Endothelial cell of umbilical vein (primary cell): Measurements from ENCODE around the gene ARL5C. TPM values are rescaled to one million over a fixed set of nuclear protein-coding genes. Genes with fewer than 3 reads are reported as not detected.

Experiments used
- BruUV-seq: library from RNA; stranded (reverse); fragments of 400-500 nt; replicated peaks from 2 replicates; lab custom pipeline; 2021; lab: Mats Ljungman, UMichigan
- CTCF ChIA-PET: fragments of 300-600, 350-600 bp; sonication (Branson Sonifier 250); formaldehyde crosslinking; loops from one replicate; lab custom pipeline; 2021; ENCODE audit warnings: antibody characterized with exemption, inconsistent platforms; lab: Charles Lee
- POLR2A ChIA-PET: fragments of 300-600, 350-600 bp; sonication (Branson Sonifier 250); formaldehyde crosslinking; loops from one replicate; lab custom pipeline; 2021; ENCODE audit warnings: antibody characterized with exemption, inconsistent platforms; lab: Charles Lee
- DNase-seq: peaks from one replicate; pipeline ENCODE4 v3.0.0-alpha.2; 2011; ENCODE audit warnings: low read depth, low spot score
- FAIRE-seq: peaks from 2 replicates; lab custom pipeline; 2011; peaks lifted over from hg19 to GRCh38; lab: Jason Lieb, UNC
- H2AFZ ChIP-seq: 2 replicates; pipeline ENCODE4 v1.6.0; 2012; ENCODE audit warnings: low read depth, low read length, control low read depth, inconsistent platforms
- H3K27ac ChIP-seq: 2 replicates; pipeline ENCODE4 v1.5.1; 2011; ENCODE audit warnings: low read depth, mild to moderate bottlenecking, control low read depth, low read length, moderate library complexity; ENCODE audit not compliant: insufficient read depth
- H3K27me3 ChIP-seq, 2 experiments: 2 replicates each; pipeline versions ENCODE4 v1.6.0 to v1.6.1; 2011; ENCODE audit warnings: low read length in 2 of 2, mixed read lengths in 1 of 2; ENCODE audit not compliant: control insufficient read depth in 2 of 2, insufficient read depth in 2 of 2
- H3K36me3 ChIP-seq, 2 experiments: 2 replicates in 1 of 2; 3 replicates in 1 of 2; pipeline ENCODE4 v1.5.1; 2011; ENCODE audit warnings: low read length in 2 of 2, mild to moderate bottlenecking in 1 of 2, moderate library complexity in 1 of 2; ENCODE audit not compliant: control insufficient read depth in 2 of 2, insufficient read depth in 2 of 2; ENCODE audit errors: extremely low read depth in 1 of 2
- H3K4me1 ChIP-seq: 3 replicates; pipeline ENCODE4 v1.5.1; 2011; ENCODE audit warnings: mild to moderate bottlenecking, low read length; ENCODE audit not compliant: control insufficient read depth, insufficient read depth; ENCODE audit errors: extremely low read depth
- H3K4me2 ChIP-seq: 2 replicates; pipeline ENCODE4 v1.6.1; 2011; ENCODE audit warnings: low read length, control low read depth, mixed read lengths; ENCODE audit not compliant: insufficient read depth
- H3K4me3 ChIP-seq, 3 experiments: fragments of 200-600 bp in 1 of 3; sonication (generic), shearing (Covaris generic) in 1 of 3; replicated peaks in 1 of 3; 2 replicates each; pipeline ENCODE4 v1.5.1; 2011 to 2016; ENCODE audit warnings: control low read depth in 3 of 3, low read length in 3 of 3, mild to moderate bottlenecking in 2 of 3, inconsistent platforms in 1 of 3, low read depth in 1 of 3, moderate library complexity in 1 of 3; ENCODE audit not compliant: insufficient read depth in 1 of 3
- H3K79me2 ChIP-seq: 2 replicates; pipeline ENCODE4 v1.6.0; 2012; ENCODE audit warnings: low read length, inconsistent platforms; ENCODE audit not compliant: control insufficient read depth, insufficient read depth
- H3K9ac ChIP-seq: replicated peaks from 2 replicates; pipeline ENCODE3; 2011; ENCODE audit warnings: low read length, control low read depth; ENCODE audit not compliant: insufficient read depth; ENCODE audit errors: extremely low read depth
- H3K9me1 ChIP-seq: replicated peaks from 3 replicates; pipeline ENCODE4 v1.6.0; 2011; ENCODE audit warnings: mild to moderate bottlenecking, low read length; ENCODE audit not compliant: control insufficient read depth, insufficient read depth; ENCODE audit errors: extremely low read depth
- H3K9me3 ChIP-seq: replicated peaks from 2 replicates; pipeline ENCODE4 v1.5.1; 2012; ENCODE audit warnings: low read length, inconsistent platforms; ENCODE audit not compliant: control insufficient read depth, insufficient read depth
- H4K20me1 ChIP-seq: replicated peaks from 2 replicates; pipeline ENCODE3; 2011; ENCODE audit warnings: mild to moderate bottlenecking, low read length; ENCODE audit not compliant: control insufficient read depth, insufficient read depth; ENCODE audit errors: extremely low read depth
- CTCF ChIP-seq, 2 donors: IDR thresholded peaks; 1 replicate in 1 of 2; 2 replicates in 1 of 2; pipeline ENCODE4 v1.5.1; 2011; ENCODE audit warnings: low read length in 2 of 2, mild to moderate bottlenecking in 2 of 2, moderate library complexity in 2 of 2, control low read depth in 1 of 2, inconsistent platforms in 1 of 2, low read depth in 1 of 2; ENCODE audit not compliant: insufficient read depth in 1 of 2; ENCODE audit errors: extremely low read depth in 1 of 2
- EZH2 ChIP-seq: IDR thresholded peaks from 2 replicates; pipeline ENCODE4 v1.6.1; 2012; ENCODE audit warnings: borderline replicate concordance, low read depth, mild to moderate bottlenecking, moderate library complexity, low read length, inconsistent platforms; ENCODE audit not compliant: severe bottlenecking
- FOS ChIP-seq: IDR thresholded peaks from 2 replicates; pipeline ENCODE4 v1.6.1; 2011; ENCODE audit warnings: mild to moderate bottlenecking, low read length, moderate library complexity, borderline replicate concordance; ENCODE audit not compliant: insufficient read depth
- GATA2 ChIP-seq: IDR thresholded peaks from 2 replicates; pipeline ENCODE4 v1.7.0; 2011; ENCODE audit warnings: low read depth, mild to moderate bottlenecking, moderate library complexity, mixed read lengths, low read length; ENCODE audit not compliant: insufficient read length, insufficient read depth
- JUN ChIP-seq: IDR thresholded peaks from 2 replicates; pipeline ENCODE4 v1.6.1; 2011; ENCODE audit warnings: borderline replicate concordance, low read depth; ENCODE audit not compliant: insufficient read length, insufficient read depth
- MAX ChIP-seq: IDR thresholded peaks from 2 replicates; pipeline ENCODE4 v1.6.1; 2011; ENCODE audit not compliant: insufficient read depth, insufficient read length
- MYC ChIP-seq: IDR thresholded peaks from one replicate; pipeline ENCODE4 v1.6.1; 2011; ENCODE audit warnings: mild to moderate bottlenecking, low read depth, low read length
- POLR2A ChIP-seq: IDR thresholded peaks from 2 replicates; pipeline ENCODE4 v1.6.1; 2012; ENCODE audit warnings: low read depth, mild to moderate bottlenecking, control low read depth, low read length
- POLR2AphosphoS5 ChIP-seq: IDR thresholded peaks from 2 replicates; pipeline ENCODE4 v1.6.1; 2012; ENCODE audit warnings: low read depth, mild to moderate bottlenecking, control low read depth, low read length, moderate library complexity; ENCODE audit not compliant: insufficient read depth
- dilution Hi-C: fragments of 300-500 bp; cut with MboI; formaldehyde crosslinking; loops from one replicate; pipeline ENCODE4 v1.15.0; 2019; ENCODE audit warnings: low sequenced_read_pairs; ENCODE audit not compliant: extremely low pct_ligation_motif_present
- intact Hi-C: fragments of 100-400 bp; cut with micrococcal nuclease; formaldehyde crosslinking; loops from one replicate; pipeline ENCODE4 v1.10.0; 2022
- polyA plus RNA-seq, 4 experiments: library from polyadenylated mRNA; depleted of rRNA in 3 of 4; stranded (reverse) in 3 of 4; unstranded in 1 of 4; fragments of >200 nt; gene quantifications; 2 replicates each; pipeline versions ENCODE4 v1.2.1 to v1.2.3, GENCODE V29; 2011 to 2012; ENCODE audit warnings: missing spikeins in 1 of 4
- total RNA-seq: library from RNA; stranded (reverse); gene quantifications from 2 replicates; pipeline ENCODE4 v1.2.3, GENCODE V29; 2021

ARL5C gene
- total and polyA plus RNA-seq, 2 donors (not counting 3 experiments of a cell fraction or from before 2014, with no cell fraction given) = not detected

GRCh38 chr17:39161962-39162361 lies 4.0 kb downstream of the ARL5C start:
- CTCF ChIA-PET = interaction anchor here (0.8 to 1.5 kb wide), 4 partner anchors 9 to 179 kb away, joined by 3 to 4 read pairs (median 4); no protein-coding TSS in a partner anchor

GRCh38 chr17:39158623-39159022 lies 7.3 kb downstream of the ARL5C start:
- DNase-seq (no peak), FAIRE-seq (no peak)
- Histone ChIP-seq H3K36me3 (no peaks in the 10 kb centered on the region), H3K27ac (no peak overlapping the region), H3K4me2 (no peak overlapping the region), H4K20me1 (no peaks in the 10 kb centered on the region), H3K79me2 (no peaks in the 10 kb centered on the region), H3K4me1 (no peaks in the 10 kb centered on the region), H3K9me1 (no peaks in the 10 kb centered on the region), H2AFZ (no peak overlapping the region), H3K9me3 (no peaks in the 10 kb centered on the region), H3K9ac (no peak overlapping the region), H3K27me3 (peaks cover 0 to 12% of the 10 kb centered on the region in 2 experiments), H3K4me3 (no peak overlapping the region)
- no peak for TF ChIP-seq POLR2A
- no peak for TF ChIP-seq MAX
- no peak for TF ChIP-seq POLR2AphosphoS5
- no peak for TF ChIP-seq CTCF (IDR thresholded peaks at IDR 0.05; ENCODE audit: extremely low read depth in 1 of 2, insufficient read depth in 1 of 2, low read depth in 1 of 2, low read length in 2 of 2)
- no peak for TF ChIP-seq JUN
- TF ChIP-seq FOS = no peak
- no peak for TF ChIP-seq MYC
- no peak for TF ChIP-seq GATA2
- no peak for TF ChIP-seq EZH2
- CTCF ChIA-PET = interaction anchor here (0.8 to 1.1 kb wide), 2 partner anchors 16 to 176 kb away, joined by 4 read pairs; no protein-coding TSS in a partner anchor
- POLR2A ChIA-PET = no interaction called here
- no TSS peak for BruUV-seq
- dilution Hi-C loops (no loop called here), intact Hi-C loops (no loop called here)

More at GRCh38 chr17:39161962-39162361, 4.0 kb downstream of the ARL5C start:
- no peak overlapping the region for H3K4me2 ChIP-seq
- POLR2A ChIA-PET = no interaction called here
- FAIRE-seq = no peak
- BruUV-seq = no TSS peak
- H3K4me1 ChIP-seq = peaks cover 5% of the 10 kb centered on the region
- TF ChIP-seq FOS = no peak
- TF ChIP-seq GATA2 = no peak
- no peak overlapping the region for H2AFZ ChIP-seq
- H3K4me3 ChIP-seq = no peak overlapping the region
- H3K36me3 ChIP-seq = no peaks in the 10 kb centered on the region
- H3K79me2 ChIP-seq = no peaks in the 10 kb centered on the region
- no peak overlapping the region for H3K27ac ChIP-seq
- H3K9me1 ChIP-seq = no peaks in the 10 kb centered on the region
- H3K9ac ChIP-seq = no peak overlapping the region
- no peaks in the 10 kb centered on the region for H4K20me1 ChIP-seq
- intact Hi-C loops (no loop called here), dilution Hi-C loops (no loop called here)
- no peak for DNase-seq
- no peaks in the 10 kb centered on the region for H3K9me3 ChIP-seq
- peaks cover 20 to 26% of the 10 kb centered on the region in 2 experiments for H3K27me3 ChIP-seq
